Measurements from ENCODE around the gene CHCHD4.

CHCHD4 gene

DNA sequence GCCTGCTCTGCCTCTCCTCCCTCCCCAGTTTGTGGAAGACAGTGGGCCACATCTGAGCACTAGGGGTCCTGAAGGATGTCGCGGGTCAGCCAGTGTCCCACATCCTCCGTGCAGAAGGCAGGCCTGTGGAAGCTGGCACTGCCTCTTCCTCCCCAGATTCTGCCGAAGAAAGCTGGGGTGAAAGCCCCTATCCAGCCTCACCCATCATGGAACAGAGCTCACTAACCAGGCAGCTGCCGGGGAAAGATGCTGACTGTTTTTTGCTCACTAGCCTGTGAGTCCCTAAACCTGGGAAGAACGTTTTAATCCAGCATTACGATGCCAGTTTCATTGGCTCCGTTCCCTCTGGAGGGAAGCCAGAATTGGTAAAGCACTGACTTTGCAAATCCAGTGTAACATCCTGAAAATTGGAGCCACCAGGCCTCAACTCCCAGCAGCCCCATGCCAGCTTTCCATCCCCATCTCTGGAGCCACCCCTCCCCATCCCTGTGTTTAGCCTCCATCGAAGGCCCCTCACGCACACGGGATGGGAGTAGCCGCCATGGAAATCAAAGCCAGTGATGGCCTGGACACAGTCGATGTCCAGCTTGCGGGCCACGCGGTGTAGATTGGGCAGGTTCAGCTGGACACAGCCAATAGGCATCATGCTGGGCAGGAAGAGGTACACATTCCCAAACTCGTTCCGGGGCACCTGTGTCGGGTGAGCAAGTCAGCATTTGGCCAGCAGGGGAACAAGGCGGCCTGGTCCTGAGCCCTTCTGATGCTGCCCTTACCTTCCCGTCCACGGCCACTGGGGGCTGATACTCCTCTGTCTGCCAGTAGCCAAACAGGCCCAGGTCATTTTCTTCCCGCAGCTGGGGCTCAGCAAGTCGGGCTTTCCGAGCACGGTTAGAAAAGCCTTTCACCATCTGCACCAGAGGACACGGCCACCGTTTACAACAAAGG is 23.6 kb upstream of the CHCHD4 start:
- no peak overlapping the region for H3K27ac ChIP-seq
- TF ChIP-seq, protein P1, sequence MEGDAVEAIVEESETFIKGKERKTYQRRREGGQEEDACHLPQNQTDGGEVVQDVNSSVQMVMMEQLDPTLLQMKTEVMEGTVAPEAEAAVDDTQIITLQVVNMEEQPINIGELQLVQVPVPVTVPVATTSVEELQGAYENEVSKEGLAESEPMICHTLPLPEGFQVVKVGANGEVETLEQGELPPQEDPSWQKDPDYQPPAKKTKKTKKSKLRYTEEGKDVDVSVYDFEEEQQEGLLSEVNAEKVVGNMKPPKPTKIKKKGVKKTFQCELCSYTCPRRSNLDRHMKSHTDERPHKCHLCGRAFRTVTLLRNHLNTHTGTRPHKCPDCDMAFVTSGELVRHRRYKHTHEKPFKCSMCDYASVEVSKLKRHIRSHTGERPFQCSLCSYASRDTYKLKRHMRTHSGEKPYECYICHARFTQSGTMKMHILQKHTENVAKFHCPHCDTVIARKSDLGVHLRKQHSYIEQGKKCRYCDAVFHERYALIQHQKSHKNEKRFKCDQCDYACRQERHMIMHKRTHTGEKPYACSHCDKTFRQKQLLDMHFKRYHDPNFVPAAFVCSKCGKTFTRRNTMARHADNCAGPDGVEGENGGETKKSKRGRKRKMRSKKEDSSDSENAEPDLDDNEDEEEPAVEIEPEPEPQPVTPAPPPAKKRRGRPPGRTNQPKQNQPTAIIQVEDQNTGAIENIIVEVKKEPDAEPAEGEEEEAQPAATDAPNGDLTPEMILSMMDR (IDR thresholded peaks at IDR 0.05; ENCODE audit: low read depth, low read length) = peak; percentile 80
- H3K36me3 ChIP-seq = peaks cover 58% of the 10 kb centered on the region
- H3K27me3 ChIP-seq (ENCODE audit: insufficient read depth, low read depth, severe bottlenecking) = no peaks in the 10 kb centered on the region
- H3K4me3 ChIP-seq (ENCODE audit: low read depth, low read length) = no peak overlapping the region
- no peaks in the 10 kb centered on the region for H3K9me3 ChIP-seq (ENCODE audit: severe bottlenecking)
- peak; percentile 78 for DNase-seq

DNA sequence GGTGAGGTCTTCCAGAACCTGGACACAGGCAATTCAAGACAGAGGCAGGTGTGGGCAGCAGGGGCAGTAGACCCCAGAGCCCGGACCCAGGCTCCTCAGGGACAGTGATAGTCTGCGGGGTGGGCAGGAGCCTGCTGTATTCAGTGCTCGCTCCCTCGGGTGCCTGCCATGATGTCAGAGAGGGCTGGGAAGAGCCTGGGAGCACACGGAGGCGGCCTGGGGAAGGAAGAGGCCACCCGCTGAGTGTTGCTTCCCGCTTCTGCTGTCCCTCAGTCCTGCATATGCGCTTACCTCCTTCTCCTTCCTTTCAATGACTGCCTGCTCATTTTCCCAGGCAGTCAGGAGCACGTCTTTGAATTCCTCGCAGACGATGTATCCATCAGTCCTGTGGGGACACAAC is 22.9 kb upstream of the CHCHD4 start:
- H3K27ac ChIP-seq = no peak overlapping the region
- H3K36me3 ChIP-seq = peaks cover 57% of the 10 kb centered on the region
- H3K27me3 ChIP-seq (ENCODE audit: insufficient read depth, low read depth, severe bottlenecking) = no peaks in the 10 kb centered on the region
- TF ChIP-seq, protein P1 (IDR thresholded peaks at IDR 0.05; ENCODE audit: low read depth, low read length) = no peak
- no peak overlapping the region for H3K4me3 ChIP-seq (ENCODE audit: low read depth, low read length)
- H3K9me3 ChIP-seq (ENCODE audit: severe bottlenecking) = no peaks in the 10 kb centered on the region
- DNase-seq = no peak

DNA sequence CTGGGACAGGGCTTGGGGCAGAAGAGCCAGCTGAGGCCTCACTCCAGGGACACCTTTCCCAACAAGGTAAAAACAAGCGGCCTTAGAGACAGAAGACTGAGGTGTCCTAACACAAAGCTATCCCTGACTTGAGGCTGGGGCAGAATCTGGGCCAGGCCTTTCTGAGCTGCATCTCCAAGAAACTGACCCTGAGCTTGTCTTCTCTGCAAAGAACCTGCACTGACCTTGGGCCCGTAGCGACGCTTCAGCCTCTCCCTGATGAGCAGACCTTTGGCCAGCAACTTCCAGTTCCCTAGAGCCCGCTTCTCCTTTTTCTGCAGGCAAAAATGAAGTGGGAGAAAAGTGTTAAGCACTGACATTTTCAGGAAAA is 22.4 kb upstream of the CHCHD4 start:
- Histone ChIP-seq H3K27ac (no peak overlapping the region), H3K36me3 (peaks cover 59% of the 10 kb centered on the region), H3K4me3 (ENCODE audit: low read depth, low read length) (no peak overlapping the region), H3K27me3 (ENCODE audit: insufficient read depth, low read depth, severe bottlenecking) (no peaks in the 10 kb centered on the region), H3K9me3 (ENCODE audit: severe bottlenecking) (no peaks in the 10 kb centered on the region)
- no peak for DNase-seq
- TF ChIP-seq, protein P1 (IDR thresholded peaks at IDR 0.05; ENCODE audit: low read depth, low read length) = no peak

DNA sequence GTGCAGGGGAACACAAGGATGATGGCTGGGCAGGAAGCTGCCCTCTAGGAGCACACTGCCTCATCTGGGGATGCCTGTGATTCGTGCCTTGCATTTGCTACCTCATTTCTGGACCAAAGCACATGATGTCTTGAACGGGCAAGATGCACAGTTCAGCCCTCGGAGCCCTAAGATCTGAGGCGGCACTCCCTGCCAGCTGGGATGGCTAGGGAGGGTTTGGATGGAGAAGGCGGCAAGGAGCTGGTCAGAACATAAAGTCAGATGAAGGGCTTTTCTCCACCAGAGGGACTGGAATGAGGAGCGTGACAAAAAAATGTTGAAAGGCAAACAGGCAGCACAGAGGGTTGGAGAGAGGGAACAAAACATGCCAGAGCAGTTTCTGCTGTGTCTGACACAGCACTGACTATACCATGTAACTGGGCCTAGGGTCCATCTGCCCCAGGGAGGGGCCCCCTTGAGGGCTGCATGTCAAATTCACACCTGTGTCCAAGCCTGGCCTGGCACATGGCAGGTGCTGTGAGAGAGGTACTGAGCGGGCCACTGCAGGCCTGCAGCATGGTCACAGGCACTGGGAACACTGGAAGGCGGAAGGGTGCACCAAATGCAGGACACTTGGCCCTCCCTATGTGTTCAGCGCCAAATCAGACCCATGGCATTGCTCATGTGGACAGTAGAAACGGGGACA is 21.9 kb upstream of the CHCHD4 start:
- H3K27ac ChIP-seq = no peak overlapping the region
- H3K9me3 ChIP-seq (ENCODE audit: severe bottlenecking) = no peaks in the 10 kb centered on the region
- DNase-seq = peak; percentile 3
- no peak overlapping the region for H3K4me3 ChIP-seq (ENCODE audit: low read depth, low read length)
- TF ChIP-seq, protein P1 (IDR thresholded peaks at IDR 0.05; ENCODE audit: low read depth, low read length) = no peak
- H3K27me3 ChIP-seq (ENCODE audit: insufficient read depth, low read depth, severe bottlenecking) = no peaks in the 10 kb centered on the region
- H3K36me3 ChIP-seq = peaks cover 58% of the 10 kb centered on the region

DNA sequence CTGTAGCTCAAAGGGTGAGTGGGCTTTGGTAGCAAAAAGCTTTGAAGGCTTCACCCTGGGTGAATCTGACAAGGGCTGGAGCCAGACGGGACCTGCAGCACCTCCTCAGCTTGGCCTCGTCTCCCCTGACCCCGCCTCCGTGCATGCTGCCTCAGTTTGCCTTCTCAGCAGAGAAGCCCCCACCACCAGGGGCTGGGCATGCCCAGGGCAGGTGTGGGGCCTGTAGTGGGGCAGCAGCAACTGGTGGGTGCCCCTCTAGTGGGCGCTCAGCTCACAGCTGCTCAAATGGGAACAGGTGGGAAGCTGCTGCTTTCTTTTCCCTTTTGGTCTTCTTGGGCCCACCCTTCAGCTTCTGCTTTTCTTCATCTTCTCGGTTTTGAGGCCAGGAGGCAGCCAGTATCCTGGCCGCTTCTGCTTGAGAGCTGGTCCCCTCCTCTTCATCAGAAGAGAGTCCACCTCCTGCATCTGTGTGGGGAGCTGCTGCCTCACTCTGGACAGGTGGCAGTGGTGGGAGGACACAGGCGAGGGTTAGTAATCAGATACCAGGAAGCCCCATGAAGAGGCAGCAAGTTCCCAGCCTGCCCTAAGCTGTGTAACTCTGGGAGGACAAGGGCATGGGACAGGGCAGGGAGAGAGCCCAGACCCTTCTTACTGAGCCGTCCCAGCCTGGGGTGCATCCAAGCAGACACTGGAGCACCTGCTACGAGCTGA is 21.2 kb upstream of the CHCHD4 start:
- H3K4me3 ChIP-seq (ENCODE audit: low read depth, low read length) = no peak overlapping the region
- no peak for DNase-seq
- H3K9me3 ChIP-seq (ENCODE audit: severe bottlenecking) = no peaks in the 10 kb centered on the region
- peaks cover 57% of the 10 kb centered on the region for H3K36me3 ChIP-seq
- TF ChIP-seq, protein P1 (IDR thresholded peaks at IDR 0.05; ENCODE audit: low read depth, low read length) = 0 out of 2 replicates have a peak, but pooled peaks have one; percentile 8
- H3K27me3 ChIP-seq (ENCODE audit: insufficient read depth, low read depth, severe bottlenecking) = no peaks in the 10 kb centered on the region
- no peak overlapping the region for H3K27ac ChIP-seq
